CD1c-positive myeloid dendritic cell (primary cell): ENCODE measurements around the gene KRTAP9-2.
"Not testable (repeated sequence)": the region's sequence is repeated elsewhere in the genome, so short reads cannot be mapped to it uniquely, and the experiment has no call there.

Experiments
- DNase-seq: peaks from one replicate; pipeline ENCODE4 v3.0.0-alpha.2; 2016; ENCODE audit errors: extremely low spot score

Gene KRTAP9-2

GRCh38 chr17:41226598-41227095, at the start of gene KRTAP9-2:
KRTAP9-2 (plus strand) TSS chr17:41226648; CDS start chr17:41226655, 7 bp downstream.
- not testable (repeated sequence) for DNase-seq

- peak; percentile 74 for DNase-seq
These were observed 49.6 kb upstream of the KRTAP9-2 start for GRCh38 chr17:41176744-41177387.

GRCh38 chr17:41177727-41178271, 48.6 kb upstream of the KRTAP9-2 start, which contains the start of gene KRTAP4-2:
KRTAP4-2 (minus strand) TSS chr17:41178221; CDS start chr17:41178164, 57 bp downstream.
- no peak for DNase-seq

GRCh38 chr17:41178341-41178740, 48.1 kb upstream of the KRTAP9-2 start:
- peak; percentile 59 for DNase-seq

GRCh38 chr17:41178843-41179616, 47.4 kb upstream of the KRTAP9-2 start:
- DNase-seq = no peak

GRCh38 chr17:41184480-41184961, 41.9 kb upstream of the KRTAP9-2 start, which contains the start of gene KRTAP4-1:
KRTAP4-1 (minus strand) TSS chr17:41184911; CDS start chr17:41184854, 57 bp downstream.
- DNase-seq = no peak

- DNase-seq = no peak
These were observed 41.4 kb upstream of the KRTAP9-2 start for GRCh38 chr17:41185001-41185400.

- no peak for DNase-seq
These were observed 39.6 kb upstream of the KRTAP9-2 start for GRCh38 chr17:41186872-41187271.

- not testable (repeated sequence) for DNase-seq
These were observed 36.6 kb upstream of the KRTAP9-2 start, which contains the start of gene KRTAP9-1 for GRCh38 chr17:41189837-41190318. KRTAP9-1 (plus strand) TSS chr17:41189887; CDS start chr17:41189887, 0 bp downstream.

- no peak for DNase-seq
These were observed 36.1 kb upstream of the KRTAP9-2 start for GRCh38 chr17:41190328-41190727.

- DNase-seq = no peak
These were observed 30.4 kb upstream of the KRTAP9-2 start for GRCh38 chr17:41196068-41196467.

- DNase-seq = no peak
These were observed 26.9 kb upstream of the KRTAP9-2 start for GRCh38 chr17:41199421-41200078.

- no peak for DNase-seq
These were observed 14.5 kb upstream of the KRTAP9-2 start for GRCh38 chr17:41211845-41212466.

GRCh38 chr17:41212524-41213169, 13.8 kb upstream of the KRTAP9-2 start:
- DNase-seq = no peak

- DNase-seq = no peak
These were observed 10.8 kb upstream of the KRTAP9-2 start for GRCh38 chr17:41215681-41216080.

GRCh38 chr17:41223821-41224220, 2.6 kb upstream of the KRTAP9-2 start:
- DNase-seq = no peak

GRCh38 chr17:41226051-41226450, 397 bp upstream of the KRTAP9-2 start:
- DNase-seq = no peak

- DNase-seq = no peak
These were observed 3.6 kb downstream of the KRTAP9-2 start for GRCh38 chr17:41230094-41230493.

GRCh38 chr17:41231731-41232130, 5.3 kb downstream of the KRTAP9-2 start:
- DNase-seq = no peak

- not testable (repeated sequence) for DNase-seq
These were observed 6.1 kb downstream of the KRTAP9-2 start, which contains the start of gene KRTAP9-3 for GRCh38 chr17:41232399-41233105. KRTAP9-3 (plus strand) TSS chr17:41232449; CDS start chr17:41232502, 53 bp downstream.
